HG03342 (cell line): Measurements from ENCODE around the gene BIRC6.
"Not testable (repeated sequence)": the region's sequence is repeated elsewhere in the genome, so short reads cannot be mapped to it uniquely, and the experiment has no call there.

ENCODE experiments used
- ATAC-seq: cut with Tn5 transposase; IDR thresholded peaks from one replicate; pipeline ENCODE4 v1.9.1; 2021; ENCODE audit warnings: mild to moderate bottlenecking, moderate library complexity; ENCODE audit not compliant: unreplicated experiment

The BIRC6 gene

GRCh38 chr2:32370942-32371341, 14.1 kb downstream of the BIRC6 start:
- ATAC-seq = not testable (repeated sequence)

DNA sequence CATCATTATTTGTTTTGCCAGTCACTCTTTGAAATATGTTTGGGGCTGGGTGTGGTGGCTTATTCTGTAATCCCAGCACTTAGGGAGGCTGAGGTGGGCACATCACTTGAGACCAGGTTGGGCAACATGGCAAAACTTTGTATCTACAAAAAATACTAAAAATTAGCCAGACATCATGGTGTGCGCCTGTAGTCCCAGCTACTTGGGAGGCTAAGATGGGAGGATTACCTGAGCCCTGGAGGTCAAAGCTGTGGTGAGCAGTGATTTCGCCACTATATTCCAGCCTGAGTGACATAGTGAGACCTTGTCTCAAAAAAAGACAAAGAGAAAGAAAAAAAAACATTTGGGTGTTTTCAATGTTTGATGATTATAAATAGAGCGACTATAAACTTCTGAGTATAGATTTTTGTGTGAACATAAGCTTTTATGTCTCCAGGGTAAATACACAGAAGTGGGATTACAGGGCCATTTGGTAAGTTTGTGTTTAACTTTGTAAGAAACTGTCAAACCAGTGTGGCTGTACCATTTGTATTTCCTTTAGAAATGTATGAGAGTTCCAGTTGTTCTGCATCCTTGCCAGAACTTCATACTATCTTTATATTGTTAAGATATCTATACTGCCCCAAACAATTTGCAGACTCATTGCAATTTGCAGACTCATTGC, 15.8 kb downstream of the BIRC6 start:
- no peak for ATAC-seq

- no peak for ATAC-seq
Observed at GRCh38 chr2:32375228-32375892, 18.5 kb downstream of the BIRC6 start.

- ATAC-seq = no peak
Observed at GRCh38 chr2:32376756-32377155, 19.9 kb downstream of the BIRC6 start.

DNA sequence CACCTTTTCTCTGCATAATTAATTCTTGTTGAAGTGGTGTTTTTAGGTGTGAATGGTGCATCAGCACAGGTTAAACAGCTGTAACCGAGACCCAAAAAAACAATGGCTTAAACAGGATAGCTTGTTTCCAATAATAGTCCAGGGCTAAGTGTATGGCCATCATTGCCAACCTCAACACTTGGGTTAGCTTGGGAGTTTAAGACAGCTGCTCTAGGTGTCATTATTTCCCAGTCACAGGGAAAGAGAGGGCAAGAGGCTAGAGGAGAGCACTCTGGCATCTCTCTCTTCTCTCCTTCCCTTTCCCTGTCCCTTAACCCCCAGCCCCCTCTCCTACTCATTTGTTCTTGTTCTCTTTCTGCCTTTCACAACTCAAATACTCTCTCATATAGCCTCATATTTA, 21.1 kb downstream of the BIRC6 start:
- no peak for ATAC-seq

DNA sequence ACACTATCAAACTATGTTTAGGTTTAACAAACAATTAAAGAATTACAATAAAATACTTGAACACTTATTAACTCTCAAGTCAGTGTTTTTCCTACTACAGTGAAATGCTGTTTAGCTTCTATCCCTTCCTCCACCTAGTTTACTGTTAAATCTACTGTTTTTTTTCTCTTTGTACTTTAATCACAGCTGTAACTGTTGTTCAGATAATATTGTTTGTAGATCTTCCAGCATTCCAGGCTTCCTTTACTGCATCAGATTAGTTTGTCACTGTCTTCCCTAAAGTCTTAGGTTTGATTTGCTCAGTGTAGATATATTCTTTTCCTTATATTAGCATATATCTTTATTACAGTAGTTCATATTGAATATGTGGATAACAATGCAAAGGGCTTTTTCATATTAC, 22.5 kb downstream of the BIRC6 start:
- no peak for ATAC-seq

DNA sequence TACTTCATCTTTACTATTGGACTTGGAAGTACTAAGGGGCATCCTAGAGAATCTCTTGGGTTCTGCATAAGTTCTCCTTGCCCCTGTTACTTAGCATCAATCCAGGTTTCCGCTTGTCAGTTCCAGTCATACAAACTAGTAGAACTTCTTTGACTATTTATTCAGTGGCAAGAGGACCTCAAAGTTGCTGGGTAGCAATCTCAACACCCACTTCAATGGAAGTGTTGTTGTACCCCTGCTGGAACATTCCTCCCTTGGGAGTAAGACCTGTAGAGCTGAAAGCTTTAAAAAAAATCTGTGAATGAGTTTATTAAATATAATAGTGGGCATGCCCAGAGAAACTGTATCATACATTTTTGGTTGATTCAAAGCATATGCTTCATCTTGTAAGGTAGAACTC, 27.0 kb downstream of the BIRC6 start:
- no peak for ATAC-seq

- no peak for ATAC-seq
Observed at GRCh38 chr2:32384529-32384928, 27.7 kb downstream of the BIRC6 start.

DNA sequence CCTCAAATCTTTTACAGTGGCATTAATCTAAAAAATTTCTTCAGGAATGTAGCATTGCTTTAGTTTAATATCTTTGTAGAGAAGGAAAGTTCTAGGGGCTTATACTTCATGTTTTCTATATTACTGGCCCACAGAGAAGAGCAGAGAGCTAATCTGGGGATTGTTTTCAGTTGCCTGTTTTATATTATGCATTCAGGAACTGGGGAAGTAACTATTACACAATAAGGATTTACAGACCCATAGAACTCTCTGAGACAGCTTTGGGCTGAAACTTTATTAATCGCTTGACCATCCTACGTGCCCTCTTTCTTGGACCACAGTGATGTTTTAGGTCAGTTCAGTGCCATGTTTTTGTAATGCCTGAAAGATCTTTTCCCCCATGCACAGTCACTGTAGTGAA, 29.9 kb downstream of the BIRC6 start:
- no peak for ATAC-seq

- ATAC-seq = no peak
Observed at GRCh38 chr2:32399221-32399620, 42.4 kb downstream of the BIRC6 start.

GRCh38 chr2:32402091-32402490, 45.3 kb downstream of the BIRC6 start:
- no peak for ATAC-seq

DNA sequence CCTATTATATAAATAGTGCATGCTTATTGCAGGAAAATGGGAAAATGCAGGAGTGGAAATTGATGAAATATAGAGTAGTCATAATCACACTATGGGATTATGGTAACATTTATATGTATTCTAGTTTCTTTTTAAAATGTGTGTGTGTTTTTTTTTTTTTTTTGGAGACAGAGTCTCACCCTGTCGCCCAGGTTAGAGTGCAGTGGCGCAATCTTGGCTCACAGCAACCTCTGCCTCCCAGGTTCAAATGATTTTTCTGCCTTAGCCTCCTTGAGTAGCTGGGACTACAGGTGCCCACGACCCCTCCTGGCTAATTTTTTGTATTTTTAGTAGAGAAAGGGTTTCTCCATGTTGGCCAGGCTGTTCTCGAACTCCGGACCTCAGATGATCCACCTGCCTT, 47.0 kb downstream of the BIRC6 start:
- no peak for ATAC-seq

DNA sequence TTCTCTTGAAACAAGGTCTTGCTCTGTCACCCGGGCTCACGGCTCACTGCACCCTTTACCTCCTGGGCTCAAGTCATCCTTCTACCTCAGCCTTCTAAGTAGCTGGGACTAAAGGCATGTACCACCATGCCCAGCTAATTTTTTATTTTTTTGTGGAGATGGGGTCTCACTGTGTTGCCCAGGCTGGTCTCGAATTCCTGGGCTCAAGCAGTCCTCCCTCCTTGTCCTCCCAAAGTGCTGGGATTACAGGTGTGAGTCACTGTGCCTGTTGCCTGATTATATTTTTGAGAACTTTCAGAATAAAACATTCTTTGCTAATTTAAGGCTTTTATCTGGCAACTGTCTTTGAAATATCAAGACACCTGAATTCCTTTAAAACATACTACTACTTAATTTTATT, 47.9 kb downstream of the BIRC6 start:
- no peak for ATAC-seq

DNA sequence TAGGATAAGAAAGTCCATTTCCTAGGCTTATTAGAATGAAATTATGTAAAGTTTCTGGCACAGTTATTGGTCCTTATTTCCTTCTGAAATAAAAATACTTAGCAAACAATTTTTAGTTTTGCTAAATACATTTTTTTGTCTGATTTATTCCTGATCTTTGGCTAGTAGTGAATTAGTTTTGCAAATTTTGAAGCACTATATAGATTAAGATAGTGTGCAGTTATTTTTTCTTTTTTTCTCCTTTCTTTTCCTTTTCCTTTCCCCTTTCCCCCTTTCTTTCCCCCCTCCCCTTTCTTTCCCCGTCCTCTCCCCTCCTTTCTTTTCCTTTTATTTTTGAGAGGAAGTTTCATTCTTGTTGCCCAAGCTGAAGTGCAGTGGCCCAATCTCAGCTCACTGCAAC, 59.7 kb downstream of the BIRC6 start:
- ATAC-seq = no peak

GRCh38 chr2:32417659-32418058, 60.8 kb downstream of the BIRC6 start:
- ATAC-seq = no peak

DNA sequence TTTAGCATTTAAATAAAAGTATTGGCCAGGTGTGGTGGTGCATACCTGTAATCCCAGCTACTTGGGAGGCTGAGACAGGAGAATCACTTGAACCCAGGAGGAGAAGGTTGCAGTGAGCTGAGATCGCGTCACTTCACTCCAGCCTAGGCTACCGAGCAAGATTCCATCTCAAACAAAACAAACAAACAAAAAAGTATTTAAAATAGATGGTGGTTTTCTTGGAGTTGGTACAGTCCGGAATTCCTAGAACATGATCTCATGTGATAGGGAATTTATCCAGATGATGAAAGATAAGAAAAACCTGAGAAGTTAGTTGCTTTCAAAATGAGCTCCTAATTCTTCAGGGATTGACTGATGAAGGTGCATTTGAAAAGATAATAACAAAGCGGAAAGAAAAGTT, 62.0 kb downstream of the BIRC6 start:
- no peak for ATAC-seq

- no peak for ATAC-seq
Observed at GRCh38 chr2:32422133-32422532, 65.3 kb downstream of the BIRC6 start.

DNA sequence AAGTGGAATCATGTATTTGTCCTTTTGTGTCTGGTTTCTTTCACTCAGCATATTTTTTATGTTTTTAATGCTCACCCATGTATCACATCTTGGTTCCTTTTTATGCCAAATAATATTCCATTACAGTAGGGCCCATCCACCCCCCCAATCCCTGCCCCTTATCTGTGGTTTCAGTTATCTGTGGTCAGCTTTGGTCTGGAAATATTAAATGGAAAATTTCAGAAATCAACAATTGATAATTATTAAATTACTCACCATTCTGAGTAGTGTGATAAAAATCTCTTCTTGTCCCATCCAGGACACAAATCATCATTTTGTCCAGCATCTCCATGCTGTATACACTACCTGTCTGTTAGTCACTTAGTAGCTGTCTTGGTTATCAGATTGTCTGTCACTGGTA, 66.7 kb downstream of the BIRC6 start:
- ATAC-seq = no peak

DNA sequence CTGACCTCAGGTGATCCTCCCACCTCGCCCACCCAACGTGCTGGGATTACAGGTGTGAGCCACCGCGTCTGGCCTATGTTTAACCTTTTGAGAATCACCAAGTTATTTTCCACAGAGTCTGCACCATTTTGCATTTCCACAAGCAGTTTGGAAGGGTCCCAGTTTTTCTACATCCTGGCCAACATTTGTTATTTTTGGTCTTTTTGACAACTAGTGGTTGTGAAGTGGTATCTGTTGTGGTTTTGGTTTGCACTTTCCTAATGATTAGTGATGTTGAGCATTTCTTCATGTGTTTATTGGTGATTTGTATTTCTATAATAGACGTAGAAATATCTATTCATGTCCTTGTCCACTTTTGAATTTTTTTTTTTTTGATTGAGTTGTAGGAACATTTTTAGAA, 67.9 kb downstream of the BIRC6 start:
- no peak for ATAC-seq

DNA sequence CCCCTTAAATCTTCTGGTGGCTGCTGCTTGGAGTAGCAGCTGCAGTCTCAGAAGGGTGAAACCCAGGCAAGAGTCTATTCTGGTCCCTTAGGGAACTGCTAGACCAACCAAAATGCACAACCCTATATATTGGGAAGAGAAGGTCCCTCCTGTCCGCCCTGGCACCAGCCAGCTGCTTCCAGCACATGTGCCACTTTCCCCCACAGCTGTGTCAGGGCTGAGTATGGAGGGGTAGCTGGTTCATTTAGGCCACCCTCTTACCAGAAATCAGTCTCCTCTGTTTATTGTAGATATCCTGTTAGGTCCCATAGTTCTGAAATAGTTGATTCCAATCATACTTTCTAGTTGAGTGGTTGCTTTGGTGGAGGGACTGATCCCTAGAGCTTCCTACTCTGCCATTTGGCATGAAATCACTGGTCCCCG, 68.9 kb downstream of the BIRC6 start:
- no peak for ATAC-seq

DNA sequence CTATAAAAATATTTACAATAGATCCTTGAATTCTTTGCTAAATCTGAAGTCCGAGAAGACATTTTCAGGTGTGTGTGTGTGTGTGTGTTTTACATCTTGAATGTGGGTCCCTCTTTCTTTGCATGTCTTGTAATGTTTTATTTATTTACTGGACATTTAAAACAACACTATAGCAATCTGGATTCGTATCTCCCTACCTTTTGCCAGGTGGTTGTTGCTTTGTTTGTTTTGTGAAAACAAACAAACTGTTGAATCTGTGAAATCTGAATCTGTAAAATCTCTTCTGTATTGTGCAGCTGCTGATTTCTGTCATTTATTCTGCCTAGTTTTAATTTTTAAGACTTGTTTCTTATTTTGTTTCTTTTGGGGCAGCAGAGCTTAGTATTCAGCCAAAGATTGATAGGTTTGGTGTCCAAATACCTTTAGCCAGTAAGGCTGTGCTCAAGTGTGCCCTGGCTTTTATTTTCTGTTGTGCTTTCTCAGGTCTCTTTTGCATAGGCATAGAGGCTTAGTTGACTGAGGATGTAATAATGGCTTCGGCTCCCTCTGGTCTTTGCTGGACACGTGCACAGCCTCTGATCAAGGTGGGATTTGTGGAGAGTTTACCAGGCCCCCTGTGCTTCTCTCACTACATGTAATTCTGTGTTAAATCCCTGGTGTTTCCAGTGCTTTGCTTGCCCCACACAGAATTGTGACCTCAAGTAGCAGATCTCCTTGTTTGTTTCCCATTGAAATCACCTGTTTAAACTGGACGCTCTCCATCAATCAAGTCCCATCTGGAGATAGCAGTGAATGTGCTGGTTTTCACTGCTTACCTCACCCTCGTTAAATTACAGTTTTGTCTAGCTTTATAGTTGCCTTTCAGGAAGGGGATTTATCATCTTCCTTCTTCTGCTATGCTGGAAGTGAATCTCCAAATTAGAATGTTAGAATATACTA, 71.1 kb downstream of the BIRC6 start:
- no peak for ATAC-seq

GRCh38 chr2:32430804-32431203, 74.0 kb downstream of the BIRC6 start:
- no peak for ATAC-seq
